Astrocyte (in vitro differentiated cells and primary cell): Measurements from ENCODE around the gene IL36G. TPM values are rescaled to one million over a fixed set of nuclear protein-coding genes. Genes with fewer than 3 reads are reported as not detected.

Source experiments
- DNase-seq: peaks from one replicate; pipeline ENCODE4 v3.0.0-alpha.2; 2010; ENCODE audit warnings: low read depth
- FAIRE-seq: peaks from 2 replicates; lab custom pipeline; 2011; peaks lifted over from hg19 to GRCh38; lab: Jason Lieb, UNC
- H2AFZ ChIP-seq: 2 replicates; pipeline ENCODE4 v1.6.0; 2012; ENCODE audit warnings: low read depth, low read length, inconsistent platforms
- H3K27ac ChIP-seq: 2 replicates; pipeline ENCODE4 v1.5.1; 2011; ENCODE audit warnings: low read depth, low read length, inconsistent platforms
- H3K27me3 ChIP-seq: 2 replicates; pipeline ENCODE4 v1.6.0; 2011; ENCODE audit warnings: low read length, inconsistent platforms; ENCODE audit not compliant: insufficient read depth
- H3K36me3 ChIP-seq: 2 replicates; pipeline ENCODE4 v1.5.1; 2011; ENCODE audit warnings: low read length, inconsistent platforms; ENCODE audit not compliant: insufficient read depth
- H3K4me1 ChIP-seq: 2 replicates; pipeline ENCODE4 v1.5.1; 2011; ENCODE audit warnings: low read length, inconsistent platforms; ENCODE audit not compliant: insufficient read depth
- H3K4me2 ChIP-seq: 2 replicates; pipeline ENCODE4 v1.6.0; 2012; ENCODE audit warnings: low read length, inconsistent platforms
- H3K4me3 ChIP-seq: 2 replicates; pipeline ENCODE4 v1.5.1; 2011; ENCODE audit warnings: low read depth, mild to moderate bottlenecking, low read length, inconsistent platforms; ENCODE audit not compliant: insufficient read depth
- H3K79me2 ChIP-seq: 2 replicates; pipeline ENCODE4 v1.6.0; 2012; ENCODE audit warnings: mild to moderate bottlenecking, low read length, inconsistent platforms; ENCODE audit not compliant: insufficient read depth
- H3K9ac ChIP-seq: 2 replicates; pipeline ENCODE4 v1.6.0; 2012; ENCODE audit warnings: mild to moderate bottlenecking, low read length, inconsistent platforms
- H3K9me3 ChIP-seq: 2 replicates; pipeline ENCODE4 v1.5.1; 2012; ENCODE audit warnings: low read depth, mild to moderate bottlenecking, low read length, inconsistent platforms; ENCODE audit not compliant: insufficient read depth
- H4K20me1 ChIP-seq: 2 replicates; pipeline ENCODE4 v1.6.0; 2012; ENCODE audit warnings: low read length, inconsistent platforms; ENCODE audit not compliant: insufficient read depth
- H3K27ac Mint-ChIP-seq: one replicate; pipeline ENCODE4 v1.8.0; 2021; ENCODE audit warnings: mild to moderate bottlenecking, mixed read lengths; ENCODE audit not compliant: unreplicated experiment
- H3K27me3 Mint-ChIP-seq: one replicate; pipeline ENCODE4 v1.8.0; 2021; ENCODE audit warnings: low read depth, mixed read lengths; ENCODE audit not compliant: unreplicated experiment
- H3K36me3 Mint-ChIP-seq: one replicate; pipeline ENCODE4 v1.8.0; 2021; ENCODE audit warnings: low read depth, mixed read lengths; ENCODE audit not compliant: unreplicated experiment
- H3K4me1 Mint-ChIP-seq: one replicate; pipeline ENCODE4 v1.8.0; 2021; ENCODE audit warnings: low read depth, mixed read lengths; ENCODE audit not compliant: unreplicated experiment
- H3K4me3 Mint-ChIP-seq: one replicate; pipeline ENCODE4 v1.8.0; 2021; ENCODE audit warnings: mild to moderate bottlenecking, moderate library complexity, mixed read lengths; ENCODE audit not compliant: unreplicated experiment
- H3K9me3 Mint-ChIP-seq: one replicate; pipeline ENCODE4 v1.8.0; 2021; ENCODE audit warnings: mild to moderate bottlenecking, mixed read lengths; ENCODE audit not compliant: unreplicated experiment
- CTCF ChIP-seq: IDR thresholded peaks from 2 replicates; pipeline ENCODE4 v1.5.1; 2011; ENCODE audit warnings: low read depth, mild to moderate bottlenecking, inconsistent platforms, low read length, moderate library complexity; ENCODE audit not compliant: insufficient read depth
- EZH2 ChIP-seq: IDR thresholded peaks from 2 replicates; pipeline ENCODE4 v1.6.1; 2012; ENCODE audit warnings: mild to moderate bottlenecking, low read length, inconsistent platforms; ENCODE audit not compliant: insufficient read depth
- total RNA-seq: library from RNA; stranded (reverse); gene quantifications from 2 replicates; pipeline ENCODE4 v1.2.1, GENCODE V29; 2021

IL36G gene
- total RNA-seq, 1 donor from 2014 or later: not detected

DNA sequence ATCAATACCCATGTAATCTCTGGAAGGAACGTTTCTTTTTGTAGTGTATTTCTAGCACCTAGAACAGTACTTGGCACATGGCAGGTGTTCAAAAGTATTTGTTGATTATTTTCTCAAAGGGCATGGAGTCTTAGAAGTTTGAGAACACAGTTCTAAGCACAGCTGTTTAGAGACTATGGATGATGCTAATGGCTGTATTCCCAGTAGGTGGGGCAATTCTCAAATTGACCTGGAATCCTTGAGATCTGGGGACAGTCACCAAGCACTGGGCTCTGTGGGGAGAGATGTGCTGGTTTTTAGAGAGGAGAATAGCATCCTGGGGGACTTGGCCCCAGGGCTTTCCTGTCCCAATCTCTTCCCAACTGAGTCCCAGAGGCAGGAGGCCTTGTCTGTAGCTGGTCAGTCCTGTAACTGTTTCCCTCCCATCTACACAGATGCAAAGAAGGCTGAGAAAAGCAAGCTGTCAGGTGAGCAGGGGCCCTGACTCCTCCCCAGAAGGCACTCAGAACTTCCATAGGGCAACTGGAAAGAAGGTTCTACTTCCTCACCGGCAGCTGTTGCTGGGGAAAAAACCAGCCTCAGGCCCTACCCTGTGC lies 17.5 kb upstream of the IL36G start:
- Histone ChIP-seq H2AFZ (no peak overlapping the region), H3K36me3 (no peaks in the 10 kb centered on the region), H3K4me2 (no peak overlapping the region), H3K27ac (no peak overlapping the region), H3K4me1 (no peaks in the 10 kb centered on the region), H3K4me3 (no peak overlapping the region), H4K20me1 (no peaks in the 10 kb centered on the region), H3K9me3 (no peaks in the 10 kb centered on the region), H3K79me2 (no peaks in the 10 kb centered on the region), H3K27me3 (peaks cover 16% of the 10 kb centered on the region), H3K9ac (no peak overlapping the region)
- Mint-ChIP-seq H3K9me3 (no peaks in the 10 kb centered on the region), H3K4me3 (no peak overlapping the region), H3K27me3 (peaks cover 25% of the 10 kb centered on the region), H3K4me1 (no peaks in the 10 kb centered on the region), H3K36me3 (no peaks in the 10 kb centered on the region), H3K27ac (no peak overlapping the region)
- TF ChIP-seq EZH2 (no peak), CTCF (no peak)
- no peak for DNase-seq
- FAIRE-seq: no peak

DNA sequence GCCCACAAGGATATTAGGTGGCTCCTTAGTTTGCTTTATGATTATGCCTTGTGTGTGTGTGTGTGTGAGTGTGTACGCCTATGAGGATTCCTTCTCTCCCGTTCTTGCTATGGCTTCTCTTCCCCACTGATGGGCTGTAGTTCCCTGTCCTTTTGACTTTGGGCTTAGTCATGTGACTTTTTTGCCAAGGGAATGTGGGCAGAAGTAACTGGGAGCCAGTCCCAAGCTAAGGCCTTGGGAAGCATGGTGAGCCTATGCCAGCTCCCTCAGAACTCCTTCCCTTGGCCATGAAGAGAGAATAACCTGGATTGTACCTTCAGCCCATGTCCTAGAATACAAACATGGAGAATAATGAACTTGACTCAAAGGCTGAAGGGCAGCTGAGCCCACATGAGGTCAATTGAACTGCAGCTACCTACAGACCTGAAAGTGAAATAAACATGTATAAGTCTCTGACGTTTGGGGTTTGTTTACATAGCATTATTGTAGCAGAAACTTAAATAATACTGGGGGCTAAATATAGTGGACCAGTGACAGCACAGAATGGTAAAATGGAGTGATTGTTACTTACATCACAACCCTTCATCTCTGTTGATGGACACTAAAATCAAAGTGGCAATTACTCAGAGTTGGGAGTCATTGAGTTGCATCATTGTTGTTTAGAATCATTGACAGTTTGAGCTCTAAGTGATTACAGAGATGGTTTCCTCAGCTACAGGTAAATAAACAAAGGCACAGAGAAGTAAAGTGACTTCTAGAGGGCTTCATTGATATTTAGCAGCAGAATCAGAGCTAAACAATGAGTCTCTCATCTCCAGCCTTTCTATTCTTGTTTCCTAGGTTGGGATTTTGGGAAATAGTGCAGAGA lies 15.3 kb upstream of the IL36G start:
- Histone ChIP-seq H2AFZ (no peak overlapping the region), H3K4me1 (no peaks in the 10 kb centered on the region), H3K27ac (no peak overlapping the region), H3K9me3 (no peaks in the 10 kb centered on the region), H3K4me2 (no peak overlapping the region), H3K27me3 (peaks cover 11% of the 10 kb centered on the region), H3K79me2 (no peaks in the 10 kb centered on the region), H3K9ac (no peak overlapping the region), H3K4me3 (no peak overlapping the region), H4K20me1 (no peaks in the 10 kb centered on the region), H3K36me3 (no peaks in the 10 kb centered on the region)
- no peak overlapping the region for H3K4me3 Mint-ChIP-seq
- TF ChIP-seq CTCF (no peak), EZH2 (no peak)
- peaks cover 22% of the 10 kb centered on the region for H3K27me3 Mint-ChIP-seq
- H3K9me3 Mint-ChIP-seq: no peaks in the 10 kb centered on the region
- no peak for DNase-seq
- no peak overlapping the region for H3K27ac Mint-ChIP-seq
- no peak for FAIRE-seq
- H3K4me1 Mint-ChIP-seq: no peaks in the 10 kb centered on the region
- no peaks in the 10 kb centered on the region for H3K36me3 Mint-ChIP-seq

DNA sequence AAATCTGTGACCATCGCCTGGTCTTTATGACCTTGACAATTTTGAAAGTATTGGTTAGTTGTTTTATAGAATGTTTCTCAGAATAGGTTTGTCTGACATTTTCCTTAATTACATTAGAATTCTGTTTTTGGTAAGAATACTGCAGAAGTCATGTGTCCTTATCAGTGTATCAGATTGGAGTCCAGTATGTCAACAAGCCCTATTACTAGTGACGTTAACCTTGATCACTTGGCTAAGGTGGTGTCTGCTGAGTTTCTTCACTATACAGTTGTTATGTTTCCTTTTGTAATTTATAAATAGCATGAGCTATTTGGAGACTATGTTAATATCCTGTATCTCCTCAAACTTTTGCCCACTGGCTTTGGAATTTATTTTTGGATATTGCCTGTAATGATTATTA lies 10.8 kb upstream of the IL36G start:
- Histone ChIP-seq H3K27ac (no peak overlapping the region), H2AFZ (no peak overlapping the region), H3K4me2 (no peak overlapping the region), H3K4me3 (no peak overlapping the region), H3K9ac (no peak overlapping the region), H3K36me3 (no peaks in the 10 kb centered on the region), H3K4me1 (no peaks in the 10 kb centered on the region), H3K9me3 (no peaks in the 10 kb centered on the region), H4K20me1 (no peaks in the 10 kb centered on the region), H3K27me3 (peaks cover 14% of the 10 kb centered on the region), H3K79me2 (no peaks in the 10 kb centered on the region)
- Mint-ChIP-seq H3K27ac (no peak overlapping the region), H3K36me3 (no peaks in the 10 kb centered on the region), H3K27me3 (peaks cover 30% of the 10 kb centered on the region), H3K4me3 (no peak overlapping the region), H3K4me1 (no peaks in the 10 kb centered on the region), H3K9me3 (no peaks in the 10 kb centered on the region)
- TF ChIP-seq CTCF: no peak
- TF ChIP-seq EZH2: no peak
- FAIRE-seq: no peak
- DNase-seq: no peak
